K562 (cell line): ENCODE data around the gene HOMEZ. TPM values are rescaled to one million over a fixed set of nuclear protein-coding genes. Genes with fewer than 3 reads are reported as not detected.
A peak's percentile ranks its signal among the peaks of the same experiment; 100 is the strongest.

Experiments used
- ADNP ChIP-seq: fragments of 200-800 bp; sonication (Bioruptor generic); IDR thresholded peaks from 2 replicates; pipeline ENCODE4 v1.6.1; 2016; ENCODE audit warnings: missing genetic modification characterization, missing compliant biosample characterization
- CC2D1A ChIP-seq: fragments of 450-650 bp; IDR thresholded peaks from 2 replicates; pipeline ENCODE4 v1.6.1; 2017; ENCODE audit warnings: mild to moderate bottlenecking
- CHD7 ChIP-seq: fragments of 200-600 bp; sonication (generic); IDR thresholded peaks from one replicate; pipeline ENCODE4 v1.6.1; 2012; ENCODE audit warnings: mild to moderate bottlenecking, low read depth, low read length, inconsistent platforms
- FOXM1 ChIP-seq, 2 experiments: fragments of 450-650 bp in 1 of 2; sonication (generic) in 1 of 2; formaldehyde crosslinking in 1 of 2; IDR thresholded peaks; 2 replicates each; pipeline versions ENCODE4 v1.6.1 to v1.9.0; 2017 to 2022; ENCODE audit warnings: low read depth in 2 of 2, mild to moderate bottlenecking in 2 of 2, missing genetic modification reagents in 1 of 2, moderate library complexity in 1 of 2
- HNRNPL ChIP-seq: fragments of 200-400 bp; formaldehyde crosslinking; IDR thresholded peaks from 2 replicates; pipeline ENCODE4 v1.6.1; 2017; ENCODE audit warnings: low read depth, mild to moderate bottlenecking, low read length
- KLF10 ChIP-seq: fragments of 250-450 bp; sonication (Bioruptor Pico); IDR thresholded peaks from 2 replicates; pipeline ENCODE4 v1.6.1; 2021; ENCODE audit warnings: matching md5 sums
- NR2C1 ChIP-seq, 2 experiments: fragments of 450-650 bp; IDR thresholded peaks; 2 replicates each; pipeline ENCODE4 v1.6.1; 2017; ENCODE audit warnings: mild to moderate bottlenecking in 2 of 2, antibody characterized with exemption in 1 of 2, inconsistent platforms in 1 of 2, missing compliant biosample characterization in 1 of 2, missing genetic modification characterization in 1 of 2
- TCF3 ChIP-seq: sonication (generic); formaldehyde crosslinking; IDR thresholded peaks from 2 replicates; pipeline ENCODE4 v1.4.0; 2020; ENCODE audit warnings: mild to moderate bottlenecking, missing genetic modification reagents
- ZHX1 ChIP-seq: fragments of 150-350 bp; conservative IDR thresholded peaks from 2 replicates; pipeline ENCODE4 v1.6.1; 2014; ENCODE audit warnings: low read length
- ZNF280B ChIP-seq: fragments of 250-450 bp; sonication (Bioruptor Pico); IDR thresholded peaks from 2 replicates; pipeline ENCODE4 v1.5.1; 2021; ENCODE audit warnings: mild to moderate bottlenecking
- polyA plus RNA-seq, 8 experiments: library from polyadenylated mRNA; depleted of rRNA in 4 of 8; stranded (reverse) in 5 of 8; unstranded in 3 of 8; fragments of >200 nt; fragmentation: Nextera tagmentation in 2 of 8; fragmentation: Illumina TruSeq in 1 of 8; extraction: Ambion mirVana in 2 of 8; extraction: Trizol in 1 of 8; gene quantifications; 2 replicates each; pipeline versions ENCODE4 v1.2.1 to v1.2.3, GENCODE V29; 2011 to 2014; ENCODE audit warnings: inconsistent platforms in 1 of 8, missing spikeins in 1 of 8
- total RNA-seq, 7 experiments: library from RNA; depleted of rRNA in 6 of 7; stranded (reverse); fragments of >200 nt in 6 of 7; fragmentation: Illumina TruSeq in 2 of 7; extraction: Trizol in 2 of 7; gene quantifications; 2 replicates each; pipeline versions ENCODE4 v1.2.1 to v1.2.3, GENCODE V29; 2011 to 2021; ENCODE audit warnings: low replicate concordance in 1 of 7

Gene HOMEZ
- total and polyA plus RNA-seq, 9 of the 15 experiments (the other 6 are each of a cell fraction or from before 2014, with no cell fraction given), result 3.0 to 30.2 (median 16.9) TPM

DNA sequence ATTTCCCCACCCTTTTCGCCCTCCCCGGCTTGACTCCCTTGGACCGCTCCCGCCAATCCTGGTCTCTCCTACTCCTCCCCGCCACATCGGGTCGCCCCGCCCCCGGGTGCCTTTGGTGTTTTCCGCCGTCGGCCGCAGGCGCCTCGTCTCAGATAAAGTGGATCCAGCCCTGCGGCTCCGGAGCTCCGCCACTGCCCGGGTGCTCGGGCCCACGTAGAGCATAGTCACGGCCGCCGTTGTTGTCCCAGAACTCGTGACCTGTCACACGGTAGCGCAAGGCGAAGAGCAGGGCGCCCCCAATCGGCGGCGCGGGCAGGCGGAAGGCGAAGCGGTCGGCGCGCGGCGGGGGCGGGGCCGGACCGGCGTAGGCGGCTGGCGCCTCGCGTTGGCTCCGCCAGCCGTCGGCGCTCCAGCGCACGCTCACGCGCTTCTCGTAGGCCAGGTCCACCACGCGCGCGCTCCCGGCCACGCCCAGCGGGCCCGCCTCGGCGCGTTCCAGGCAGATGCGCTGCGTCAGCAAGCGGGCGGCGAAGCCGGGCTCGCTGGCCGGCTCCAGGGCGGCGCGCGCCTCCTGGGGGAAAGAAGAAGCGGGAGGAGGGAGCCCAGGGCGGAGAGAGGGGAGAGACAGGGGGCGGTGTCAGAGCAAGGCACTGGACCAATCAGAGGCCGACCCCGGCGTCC, 15.5 kb upstream of the HOMEZ start (continued):
- TF ChIP-seq CHD7 (no peak), KLF10 (CRISPR knock-in tag) (no peak), FOXM1 (IDR thresholded peaks at IDR 0.05; ENCODE audit: low read depth) (no peak), FOXM1 (CRISPR knock-in tag; IDR thresholded peaks at IDR 0.05; ENCODE audit: low read depth) (no peak; the same call in 1 of the 2 replicates), ZHX1 (no peak), ADNP (tag) (no peak), TCF3 (peak; percentile 27), NR2C1 (IDR thresholded peaks at IDR 0.05) (no peak), NR2C1 (tag; IDR thresholded peaks at IDR 0.05) (peak; percentile 52), ZNF280B (no peak), CC2D1A (no peak), HNRNPL (no peak)
